HCT116 (cell line): ENCODE results near the gene ANKRD13C. TPM values are rescaled to one million over a fixed set of nuclear protein-coding genes. Genes with fewer than 3 reads are reported as not detected.

Source experiments
- ATAC-seq: fragments of 200-7000 bp; cut with Tn5 transposase; 2 replicates; pipeline ENCODE4 v1.9.1; 2020; ENCODE audit warnings: mild to moderate bottlenecking, moderate library complexity
- BruUV-seq: library from RNA; stranded (reverse); fragments of 400-500 nt; replicated peaks from 2 replicates; lab custom pipeline; 2021; lab: Mats Ljungman, UMichigan
- CTCF ChIA-PET: fragments of 300-600 bp; sonication (Branson Sonifier 250); formaldehyde crosslinking; loops from one replicate; lab custom pipeline; 2021; ENCODE audit warnings: antibody characterized with exemption; lab: Charles Lee
- POLR2A ChIA-PET: fragments of 300-600, 350-600 bp; sonication (Branson Sonifier 250); formaldehyde crosslinking; loops from one replicate; lab custom pipeline; 2021; ENCODE audit warnings: antibody characterized with exemption; lab: Charles Lee
- RAD21 ChIA-PET, 2 experiments: fragments of 300-600 bp; sonication (Branson Sonifier 250); formaldehyde crosslinking; loops; one replicate each; lab custom pipeline; 2023; ENCODE audit warnings: low total read pairs in 2 of 2; ENCODE audit not compliant: uncharacterized antibody in 2 of 2, unreplicated experiment in 2 of 2, low non-redundant PET in 1 of 2; lab: Charles Lee
- DNase-seq: peaks from one replicate; pipeline ENCODE4 v3.0.0-alpha.2; 2010; ENCODE audit warnings: low read depth, low spot score
- H2AFZ ChIP-seq: fragments of 200-600 bp; shearing (Covaris generic), sonication (generic); 2 replicates; pipeline ENCODE4 v1.6.1; 2017; ENCODE audit warnings: low read depth, mixed run types, mixed read lengths, antibody characterized with exemption, low read length; ENCODE audit not compliant: poor library complexity, severe bottlenecking
- H3K27ac ChIP-seq: 2 replicates; pipeline ENCODE4 v1.5.1; 2012; ENCODE audit warnings: low read depth, low read length
- H3K27me3 ChIP-seq: fragments of 200-600 bp; sonication (generic); 2 replicates; pipeline ENCODE4 v1.6.1; 2016; ENCODE audit warnings: mixed run types, low read length, mixed read lengths; ENCODE audit not compliant: insufficient read depth
- H3K36me3 ChIP-seq, 2 experiments: fragments of 200-500 bp in 1 of 2; fragments of 200-600 bp in 1 of 2; sonication (Bioruptor generic) in 1 of 2; sonication (generic) in 1 of 2; 2 replicates each; pipeline versions ENCODE4 v1.5.1 to v1.6.1; 2014 to 2016; ENCODE audit warnings: low read length in 2 of 2, inconsistent platforms in 1 of 2, mixed read lengths in 1 of 2, mixed run types in 1 of 2; ENCODE audit not compliant: insufficient read depth in 2 of 2, control insufficient read depth in 1 of 2
- H3K4me1 ChIP-seq, 2 experiments: fragments of 200-600 bp in 1 of 2; sonication (generic) in 1 of 2; 2 replicates each; pipeline versions ENCODE4 v1.5.1 to v1.6.1; 2012 to 2017; ENCODE audit warnings: low read length in 2 of 2, inconsistent platforms in 1 of 2, mild to moderate bottlenecking in 1 of 2, mixed read lengths in 1 of 2, mixed run types in 1 of 2, moderate library complexity in 1 of 2; ENCODE audit not compliant: insufficient read depth in 2 of 2, control insufficient read depth in 1 of 2
- H3K4me2 ChIP-seq: fragments of 200-600 bp; sonication (generic); 2 replicates; pipeline ENCODE4 v1.6.1; 2017; ENCODE audit warnings: mixed run types, low read length, mixed read lengths
- H3K4me3 ChIP-seq, 2 experiments: fragments of 200-600 bp in 1 of 2; sonication (generic) in 1 of 2; replicated peaks in 1 of 2; 2 replicates each; pipeline ENCODE4 v1.5.1; 2011 to 2016; ENCODE audit warnings: low read length in 2 of 2, control low read depth in 1 of 2, low read depth in 1 of 2, mild to moderate bottlenecking in 1 of 2, mixed read lengths in 1 of 2, mixed run types in 1 of 2
- H3K79me2 ChIP-seq: fragments of 200-600 bp; sonication (generic); 2 replicates; pipeline ENCODE4 v1.6.1; 2017; ENCODE audit warnings: mild to moderate bottlenecking, mixed run types, low read length, moderate library complexity, mixed read lengths; ENCODE audit not compliant: insufficient read depth
- H3K9ac ChIP-seq: fragments of 200-600 bp; sonication (generic); 2 replicates; pipeline ENCODE4 v1.6.1; 2016; ENCODE audit warnings: low read length, mixed read lengths
- H3K9me2 ChIP-seq: fragments of 200-600 bp; sonication (generic), shearing (Covaris generic); 2 replicates; pipeline ENCODE4 v1.6.1; 2017; ENCODE audit warnings: mixed run types, mild to moderate bottlenecking, moderate library complexity; ENCODE audit not compliant: insufficient read depth
- H3K9me3 ChIP-seq, 2 experiments: fragments of 200-500 bp in 1 of 2; fragments of 200-600 bp in 1 of 2; sonication (Bioruptor generic) in 1 of 2; sonication (generic) in 1 of 2; 2 replicates each; pipeline ENCODE4 v1.6.1; 2014 to 2017; ENCODE audit warnings: low read length in 2 of 2, mixed read lengths in 2 of 2, inconsistent platforms in 1 of 2, low read depth in 1 of 2, mild to moderate bottlenecking in 1 of 2, mixed run types in 1 of 2, moderate library complexity in 1 of 2; ENCODE audit not compliant: control insufficient read depth in 1 of 2, insufficient read depth in 1 of 2
- H4K20me1 ChIP-seq: fragments of 200-600 bp; sonication (generic), shearing (Covaris generic); 2 replicates; pipeline ENCODE4 v1.6.1; 2017; ENCODE audit warnings: mixed run types, mild to moderate bottlenecking, moderate library complexity; ENCODE audit not compliant: insufficient read depth
- CBX3 ChIP-seq: IDR thresholded peaks from 2 replicates; pipeline ENCODE4 v1.6.1; 2012; ENCODE audit warnings: low read depth
- CEBPB ChIP-seq: IDR thresholded peaks from 2 replicates; pipeline ENCODE4 v1.6.1; 2012; ENCODE audit warnings: low read depth
- EGR1 ChIP-seq: IDR thresholded peaks from 2 replicates; pipeline ENCODE4 v1.6.1; 2012; ENCODE audit warnings: low read depth
- ELF1 ChIP-seq: IDR thresholded peaks from 2 replicates; pipeline ENCODE4 v1.6.1; 2012; ENCODE audit warnings: low read depth, borderline replicate concordance
- EZH2 ChIP-seq: fragments of 200-600 bp; sonication (generic); IDR thresholded peaks from 2 replicates; pipeline ENCODE4 v1.6.1; 2017; ENCODE audit warnings: antibody characterized with exemption, mixed run types
- EZH2phosphoT487 ChIP-seq: fragments of 200-600 bp; IDR thresholded peaks from 2 replicates; pipeline ENCODE4 v1.6.1; 2018; ENCODE audit warnings: antibody characterized with exemption, borderline replicate concordance
- FOSL1 ChIP-seq: IDR thresholded peaks from 2 replicates; pipeline ENCODE4 v1.6.1; 2012; ENCODE audit warnings: low read depth
- JUND ChIP-seq: IDR thresholded peaks from 2 replicates; pipeline ENCODE4 v1.6.1; 2012
- RAD21 ChIP-seq: IDR thresholded peaks from 2 replicates; pipeline ENCODE4 v1.6.1; 2012; ENCODE audit warnings: low read depth, mild to moderate bottlenecking
- SP1 ChIP-seq: IDR thresholded peaks from 2 replicates; pipeline ENCODE4 v1.6.1; 2012; ENCODE audit warnings: low read depth
- TCF7L2 ChIP-seq: IDR thresholded peaks from 2 replicates; pipeline ENCODE4 v1.7.0; 2011; ENCODE audit warnings: borderline replicate concordance, inconsistent platforms; ENCODE audit not compliant: insufficient read depth, insufficient read length; ENCODE audit errors: extremely low read depth
- intact Hi-C: fragments of 100-400 bp; cut with micrococcal nuclease; formaldehyde crosslinking; loops from 2 replicates; pipeline ENCODE4 v1.10.0; 2022
- total RNA-seq: library from RNA; stranded (reverse); gene quantifications from one replicate; pipeline ENCODE4 v1.2.1, GENCODE V29; 2021; ENCODE audit not compliant: unreplicated experiment
- TF ChIP-seq, protein P1 (sequence below): IDR thresholded peaks from 2 replicates; pipeline ENCODE4 v1.6.1; 2012
- TF ChIP-seq, protein P2 (sequence below), 3 experiments: fragments of 200-600 bp in 1 of 3; sonication (generic) in 1 of 3; IDR thresholded peaks in 2 of 3; conservative IDR thresholded peaks in 1 of 3; 2 replicates each; pipeline ENCODE4 v1.5.1; 2012 to 2017; ENCODE audit warnings: low read depth in 2 of 3, low read length in 2 of 3, antibody characterized with exemption in 1 of 3, borderline replicate concordance in 1 of 3, control low read depth in 1 of 3, mild to moderate bottlenecking in 1 of 3, mixed read lengths in 1 of 3, mixed run types in 1 of 3, moderate library complexity in 1 of 3; ENCODE audit not compliant: insufficient read depth in 1 of 3
- TF ChIP-seq, protein P3 (sequence below): IDR thresholded peaks from 2 replicates; pipeline ENCODE4 v1.6.1; 2011; ENCODE audit warnings: mild to moderate bottlenecking, low read length, moderate library complexity; ENCODE audit not compliant: insufficient replicate concordance; ENCODE audit errors: extremely low read depth

ANKRD13C gene
- total RNA-seq, 1 experiment from 2014 or later = 21.1 TPM

DNA sequence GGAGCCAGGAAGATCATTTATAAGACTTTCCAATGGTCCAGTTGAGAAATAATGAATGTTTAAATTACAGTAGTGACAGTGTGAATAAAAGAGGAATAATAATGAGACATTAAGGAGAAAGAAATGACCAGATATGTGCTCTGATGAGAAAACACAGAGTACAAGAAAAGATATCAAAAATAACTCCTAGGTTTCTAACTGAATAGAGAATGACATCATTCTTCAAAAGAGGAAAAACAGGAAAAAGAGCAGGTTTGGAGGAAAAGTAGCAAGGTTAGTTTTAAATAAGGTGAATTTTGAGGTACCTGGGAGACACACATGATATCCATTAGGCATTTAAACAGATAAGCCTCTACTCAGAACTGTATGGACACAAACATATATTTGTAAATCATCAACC, 55.0 kb downstream of the ANKRD13C start:
- ATAC-seq (no peak), DNase-seq (no peak)
- Histone ChIP-seq H3K79me2 (no peaks in the 10 kb centered on the region), H3K27me3 (no peaks in the 10 kb centered on the region), H3K4me3 (no peak overlapping the region), H3K9ac (no peak overlapping the region), H3K36me3 (peaks cover 0 to 3% of the 10 kb centered on the region in 2 experiments; a peak in 1 of 4 replicates), H3K27ac (no peak overlapping the region), H2AFZ (no peak overlapping the region), H3K9me3 (no peaks in the 10 kb centered on the region), H3K4me1 (no peaks in the 10 kb centered on the region), H3K4me2 (no peak overlapping the region), H4K20me1 (no peaks in the 10 kb centered on the region), H3K9me2 (no peaks in the 10 kb centered on the region)
- POLR2A ChIA-PET = no interaction called here
- no peak for TF ChIP-seq FOSL1
- TF ChIP-seq ELF1 = no peak
- TF ChIP-seq, protein P1, sequence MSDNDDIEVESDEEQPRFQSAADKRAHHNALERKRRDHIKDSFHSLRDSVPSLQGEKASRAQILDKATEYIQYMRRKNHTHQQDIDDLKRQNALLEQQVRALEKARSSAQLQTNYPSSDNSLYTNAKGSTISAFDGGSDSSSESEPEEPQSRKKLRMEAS = no peak
- no peak for TF ChIP-seq TCF7L2
- TF ChIP-seq EZH2phosphoT487 = no peak
- no peak for TF ChIP-seq CBX3
- TF ChIP-seq JUND = no peak
- no peak for TF ChIP-seq EZH2
- TF ChIP-seq, protein P2, sequence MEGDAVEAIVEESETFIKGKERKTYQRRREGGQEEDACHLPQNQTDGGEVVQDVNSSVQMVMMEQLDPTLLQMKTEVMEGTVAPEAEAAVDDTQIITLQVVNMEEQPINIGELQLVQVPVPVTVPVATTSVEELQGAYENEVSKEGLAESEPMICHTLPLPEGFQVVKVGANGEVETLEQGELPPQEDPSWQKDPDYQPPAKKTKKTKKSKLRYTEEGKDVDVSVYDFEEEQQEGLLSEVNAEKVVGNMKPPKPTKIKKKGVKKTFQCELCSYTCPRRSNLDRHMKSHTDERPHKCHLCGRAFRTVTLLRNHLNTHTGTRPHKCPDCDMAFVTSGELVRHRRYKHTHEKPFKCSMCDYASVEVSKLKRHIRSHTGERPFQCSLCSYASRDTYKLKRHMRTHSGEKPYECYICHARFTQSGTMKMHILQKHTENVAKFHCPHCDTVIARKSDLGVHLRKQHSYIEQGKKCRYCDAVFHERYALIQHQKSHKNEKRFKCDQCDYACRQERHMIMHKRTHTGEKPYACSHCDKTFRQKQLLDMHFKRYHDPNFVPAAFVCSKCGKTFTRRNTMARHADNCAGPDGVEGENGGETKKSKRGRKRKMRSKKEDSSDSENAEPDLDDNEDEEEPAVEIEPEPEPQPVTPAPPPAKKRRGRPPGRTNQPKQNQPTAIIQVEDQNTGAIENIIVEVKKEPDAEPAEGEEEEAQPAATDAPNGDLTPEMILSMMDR (IDR thresholded peaks at IDR 0.05 in 2 of 3, conservative IDR thresholded peaks at IDR 0.05 in 1 of 3; ENCODE audit: borderline replicate concordance in 1 of 3, insufficient read depth in 1 of 3, low read depth in 2 of 3, low read length in 2 of 3) = no peak
- no peak for TF ChIP-seq CEBPB
- TF ChIP-seq, protein P3, sequence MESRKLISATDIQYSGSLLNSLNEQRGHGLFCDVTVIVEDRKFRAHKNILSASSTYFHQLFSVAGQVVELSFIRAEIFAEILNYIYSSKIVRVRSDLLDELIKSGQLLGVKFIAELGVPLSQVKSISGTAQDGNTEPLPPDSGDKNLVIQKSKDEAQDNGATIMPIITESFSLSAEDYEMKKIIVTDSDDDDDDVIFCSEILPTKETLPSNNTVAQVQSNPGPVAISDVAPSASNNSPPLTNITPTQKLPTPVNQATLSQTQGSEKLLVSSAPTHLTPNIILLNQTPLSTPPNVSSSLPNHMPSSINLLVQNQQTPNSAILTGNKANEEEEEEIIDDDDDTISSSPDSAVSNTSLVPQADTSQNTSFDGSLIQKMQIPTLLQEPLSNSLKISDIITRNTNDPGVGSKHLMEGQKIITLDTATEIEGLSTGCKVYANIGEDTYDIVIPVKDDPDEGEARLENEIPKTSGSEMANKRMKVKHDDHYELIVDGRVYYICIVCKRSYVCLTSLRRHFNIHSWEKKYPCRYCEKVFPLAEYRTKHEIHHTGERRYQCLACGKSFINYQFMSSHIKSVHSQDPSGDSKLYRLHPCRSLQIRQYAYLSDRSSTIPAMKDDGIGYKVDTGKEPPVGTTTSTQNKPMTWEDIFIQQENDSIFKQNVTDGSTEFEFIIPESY = no peak
- no peak for TF ChIP-seq RAD21
- TF ChIP-seq EGR1 = no peak
- no peak for TF ChIP-seq SP1
- no TSS peak for BruUV-seq
- RAD21 ChIA-PET = no interaction called here
- CTCF ChIA-PET = no interaction called here
- intact Hi-C loops = no loop called here
